H1 (cell line): Measurements from ENCODE around the gene KCNE5. TPM values are rescaled to one million over a fixed set of nuclear protein-coding genes. Genes with fewer than 3 reads are reported as not detected.

ENCODE experiments used
- CTCF ChIA-PET: fragments of 300-600 bp; sonication (Branson Sonifier 250); formaldehyde crosslinking; loops from one replicate; lab custom pipeline; 2021; ENCODE audit not compliant: partially characterized antibody; lab: Charles Lee
- POLR2A ChIA-PET: fragments of 300-600 bp; sonication (Branson Sonifier 250); formaldehyde crosslinking; loops from one replicate; lab custom pipeline; 2021; ENCODE audit warnings: inconsistent platforms; ENCODE audit not compliant: partially characterized antibody; lab: Charles Lee
- DNase-seq, 2 experiments: peaks; one replicate each; pipeline versions ENCODE4 v3.0.0 to v3.0.0-alpha.2; 2010 to 2022; ENCODE audit warnings: low spot score in 2 of 2, low read depth in 1 of 2, mixed read lengths in 1 of 2
- FAIRE-seq: peaks from 2 replicates; lab custom pipeline; 2011; peaks lifted over from hg19 to GRCh38; lab: Jason Lieb, UNC
- H2AFZ ChIP-seq: 2 replicates; pipeline ENCODE4 v1.8.1; 2012; ENCODE audit warnings: low read length, inconsistent platforms
- H2AK5ac ChIP-seq: 2 replicates; pipeline ENCODE4 v1.6.1; 2013; ENCODE audit warnings: low read depth, low read length
- H2BK120ac ChIP-seq: replicated peaks from 2 replicates; pipeline ENCODE3; 2013; ENCODE audit warnings: low read depth, low read length, inconsistent platforms
- H2BK12ac ChIP-seq: 2 replicates; pipeline ENCODE4 v1.6.1; 2013; ENCODE audit warnings: low read depth, low read length
- H2BK15ac ChIP-seq: 2 replicates; pipeline ENCODE4 v1.6.1; 2013; ENCODE audit warnings: low read length
- H2BK20ac ChIP-seq: 2 replicates; pipeline ENCODE4 v1.6.1; 2013; ENCODE audit warnings: low read length
- H2BK5ac ChIP-seq: 2 replicates; pipeline ENCODE4 v1.6.1; 2013; ENCODE audit warnings: low read depth, low read length
- H3K14ac ChIP-seq: 2 replicates; pipeline ENCODE4 v1.6.1; 2013; ENCODE audit warnings: inconsistent platforms; ENCODE audit not compliant: insufficient read length
- H3K18ac ChIP-seq: 2 replicates; pipeline ENCODE4 v1.6.1; 2013; ENCODE audit warnings: low read length; ENCODE audit errors: extremely low read depth
- H3K23ac ChIP-seq: 2 replicates; pipeline ENCODE4 v1.6.1; 2013; ENCODE audit warnings: inconsistent platforms; ENCODE audit not compliant: insufficient read length
- H3K23me2 ChIP-seq: 2 replicates; pipeline ENCODE4 v1.6.1; 2013; ENCODE audit warnings: low read depth, low read length
- H3K27ac ChIP-seq: 2 replicates; pipeline ENCODE4 v1.6.1; 2011; ENCODE audit warnings: low read depth, low read length, inconsistent platforms
- H3K27me3 ChIP-seq, 4 experiments: replicated peaks in 1 of 4; 1 replicate in 1 of 4; 2 replicates in 3 of 4; pipeline versions ENCODE4 v1.6.1 to v1.8.1; 2011 to 2013; ENCODE audit warnings: low read length in 3 of 4, mild to moderate bottlenecking in 3 of 4, inconsistent platforms in 2 of 4, mixed read lengths in 2 of 4, moderate library complexity in 1 of 4; ENCODE audit not compliant: control insufficient read depth in 3 of 4, insufficient read depth in 3 of 4; ENCODE audit errors: extremely low read depth in 1 of 4
- H3K36me3 ChIP-seq, 4 experiments: 2 replicates each; pipeline versions ENCODE4 v1.6.1 to v1.8.1; 2011 to 2013; ENCODE audit warnings: mild to moderate bottlenecking in 4 of 4, low read length in 3 of 4, moderate library complexity in 2 of 4, control low read depth in 1 of 4, inconsistent platforms in 1 of 4; ENCODE audit not compliant: insufficient read depth in 4 of 4, control insufficient read depth in 2 of 4
- H3K4ac ChIP-seq: replicated peaks from 2 replicates; pipeline ENCODE3; 2013; ENCODE audit warnings: low read length, low read depth, mixed read lengths, inconsistent platforms; ENCODE audit not compliant: insufficient read length
- H3K4me1 ChIP-seq, 4 experiments: replicated peaks in 1 of 4; 1 replicate in 1 of 4; 2 replicates in 3 of 4; pipeline versions ENCODE4 v1.6.1 to v1.8.1; 2011 to 2013; ENCODE audit warnings: low read length in 3 of 4, inconsistent platforms in 2 of 4, mixed read lengths in 1 of 4; ENCODE audit not compliant: insufficient read depth in 4 of 4, control insufficient read depth in 3 of 4
- H3K4me2 ChIP-seq, 2 experiments: 2 replicates each; pipeline versions ENCODE4 v1.6.1 to v1.8.1; 2011 to 2013; ENCODE audit warnings: low read depth in 2 of 2, low read length in 2 of 2, control low read depth in 1 of 2, inconsistent platforms in 1 of 2, mild to moderate bottlenecking in 1 of 2; ENCODE audit not compliant: insufficient read depth in 1 of 2
- H3K4me3 ChIP-seq, 4 experiments: fragments of 200-600, 300-600 bp in 1 of 4; sonication (generic), shearing (Covaris generic), sonication (Bioruptor Twin) in 1 of 4; 2 replicates each; pipeline versions ENCODE4 v1.5.1 to v1.8.1; 2011 to 2016; ENCODE audit warnings: low read length in 4 of 4, low read depth in 3 of 4, control low read depth in 2 of 4, inconsistent platforms in 2 of 4, mild to moderate bottlenecking in 2 of 4, mixed read lengths in 1 of 4, moderate library complexity in 1 of 4; ENCODE audit not compliant: insufficient read depth in 2 of 4; ENCODE audit errors: extremely low read depth in 1 of 4
- H3K56ac ChIP-seq: replicated peaks from 2 replicates; pipeline ENCODE3; 2013; ENCODE audit warnings: low read depth, mild to moderate bottlenecking, mixed read lengths, low read length, inconsistent platforms; ENCODE audit not compliant: insufficient read length
- H3K79me1 ChIP-seq: 2 replicates; pipeline ENCODE4 v1.6.1; 2013; ENCODE audit warnings: low read depth, low read length, control low read depth
- H3K79me2 ChIP-seq, 2 experiments: 2 replicates each; pipeline versions ENCODE4 v1.6.1 to v1.8.1; 2012 to 2013; ENCODE audit warnings: low read length in 2 of 2, mild to moderate bottlenecking in 2 of 2, inconsistent platforms in 1 of 2; ENCODE audit not compliant: insufficient read depth in 2 of 2, control insufficient read depth in 1 of 2
- H3K9ac ChIP-seq, 4 experiments: replicated peaks in 1 of 4; 1 replicate in 1 of 4; 2 replicates in 3 of 4; pipeline versions ENCODE4 v1.6.1 to v1.8.1; 2011 to 2013; ENCODE audit warnings: low read depth in 3 of 4, low read length in 3 of 4, control low read depth in 2 of 4, mild to moderate bottlenecking in 2 of 4, moderate library complexity in 2 of 4, inconsistent platforms in 1 of 4; ENCODE audit errors: extremely low read depth in 1 of 4
- H3K9me3 ChIP-seq, 2 experiments: 2 replicates each; pipeline versions ENCODE4 v1.6.1 to v1.8.1; 2012 to 2013; ENCODE audit warnings: mild to moderate bottlenecking in 2 of 2, moderate library complexity in 2 of 2, control low read depth in 1 of 2, inconsistent platforms in 1 of 2, low read depth in 1 of 2, low read length in 1 of 2, mixed read lengths in 1 of 2; ENCODE audit not compliant: insufficient read depth in 2 of 2
- H4K20me1 ChIP-seq, 2 experiments: replicated peaks in 1 of 2; 2 replicates each; pipeline versions ENCODE3 to v1.8.1; 2011 to 2013; ENCODE audit warnings: inconsistent platforms in 2 of 2, low read length in 2 of 2, mild to moderate bottlenecking in 1 of 2; ENCODE audit not compliant: insufficient read depth in 2 of 2, control insufficient read depth in 1 of 2
- H4K5ac ChIP-seq: 2 replicates; pipeline ENCODE4 v1.6.1; 2013; ENCODE audit warnings: low read length, low read depth, mixed read lengths, inconsistent platforms; ENCODE audit not compliant: insufficient read length
- H4K8ac ChIP-seq: 2 replicates; pipeline ENCODE4 v1.8.0; 2013; ENCODE audit warnings: mild to moderate bottlenecking, moderate library complexity, low read length, inconsistent platforms; ENCODE audit not compliant: insufficient read depth; ENCODE audit errors: extremely low read depth
- H4K91ac ChIP-seq: replicated peaks from 2 replicates; pipeline ENCODE3; 2013; ENCODE audit warnings: low read length, mixed read lengths, inconsistent platforms; ENCODE audit not compliant: insufficient read length
- ATF2 ChIP-seq: IDR thresholded peaks from 2 replicates; pipeline ENCODE4 v1.6.1; 2012; ENCODE audit warnings: low read length, inconsistent platforms
- CTCF ChIP-seq, 3 experiments: IDR thresholded peaks; 1 replicate in 2 of 3; 2 replicates in 1 of 3; pipeline versions ENCODE4 v1.5.1 to v1.6.1; 2011; ENCODE audit warnings: low read length in 3 of 3, mild to moderate bottlenecking in 3 of 3, inconsistent platforms in 2 of 3, low read depth in 1 of 3, moderate library complexity in 1 of 3; ENCODE audit not compliant: insufficient read depth in 1 of 3; ENCODE audit errors: control extremely low read depth in 1 of 3
- FOSL1 ChIP-seq: IDR thresholded peaks from 2 replicates; pipeline ENCODE4 v1.6.1; 2011; ENCODE audit warnings: mild to moderate bottlenecking, low read depth, low read length, moderate library complexity; ENCODE audit not compliant: insufficient read depth
- HDAC2 ChIP-seq, 2 experiments: fragments of 300-600 bp in 1 of 2; sonication (generic) in 1 of 2; IDR thresholded peaks; 2 replicates each; pipeline ENCODE4 v1.6.1; 2011 to 2012; ENCODE audit warnings: low read depth in 2 of 2, low read length in 2 of 2, mild to moderate bottlenecking in 2 of 2, moderate library complexity in 2 of 2, borderline replicate concordance in 1 of 2, inconsistent platforms in 1 of 2
- RAD21 ChIP-seq, 2 experiments: IDR thresholded peaks in 1 of 2; conservative IDR thresholded peaks in 1 of 2; 2 replicates each; pipeline ENCODE4 v1.6.1; 2011; ENCODE audit warnings: low read depth in 2 of 2, low read length in 2 of 2, improper control_type of control experiment in 1 of 2, inconsistent platforms in 1 of 2, mild to moderate bottlenecking in 1 of 2, moderate library complexity in 1 of 2
- TAF1 ChIP-seq: IDR thresholded peaks from 2 replicates; pipeline ENCODE4 v1.6.1; 2011; ENCODE audit warnings: mild to moderate bottlenecking, low read depth, low read length
- TEAD4 ChIP-seq: IDR thresholded peaks from 2 replicates; pipeline ENCODE4 v1.6.1; 2012; ENCODE audit warnings: low read depth, low read length, inconsistent platforms, mixed read lengths
- WGBS, 2 experiments: shearing (Covaris generic) in 1 of 2; methylation state at CpG; one replicate each; pipeline versions ENCODE4 v1.1.6 to v1.1.7; 2013 to 2015; ENCODE audit warnings: low lambda C conversion rate in 2 of 2, mixed read lengths in 2 of 2, inconsistent platforms in 1 of 2, low coverage in 1 of 2, missing lambda C conversion rate in 1 of 2; ENCODE audit not compliant: insufficient replicate concordance in 2 of 2, insufficient coverage in 1 of 2, insufficient read length in 1 of 2; ENCODE audit errors: extremely low coverage in 1 of 2, missing lambda C conversion rate in 1 of 2; 5-methylcytosine and 5-hydroxymethylcytosine counted together
- polyA plus RNA-seq, 7 experiments: library from polyadenylated mRNA; depleted of rRNA in 3 of 7; stranded (reverse) in 5 of 7; unstranded in 2 of 7; fragments of >200 nt in 5 of 7; fragments of 200-250 nt in 2 of 7; gene quantifications; 1 replicate in 5 of 7; 2 replicates in 1 of 7; 4 replicates in 1 of 7; pipeline versions ENCODE4 v1.2.1 to v1.2.3, GENCODE V29; 2011 to 2013; ENCODE audit warnings: missing spikeins in 2 of 7, mixed read lengths in 2 of 7
- total RNA-seq: library from RNA; stranded (reverse); fragmentation: NEBNext Ultra II Directional; extraction: Animal tissue kit (Norgen Biotek cat#: 25700); gene quantifications from 2 replicates; pipeline ENCODE4 v1.2.1, GENCODE V29; 2021

Gene KCNE5
- total and polyA plus RNA-seq, 2 of the 8 experiments (the other 6 are each of a cell fraction or from before 2014, with no cell fraction given) = 3.6 to 5.9 TPM

GRCh38 chrX:109632906-109633504 is 8.0 kb upstream of the KCNE5 start:
- Histone ChIP-seq H2BK12ac (no peak overlapping the region), H2AK5ac (no peak overlapping the region), H3K14ac (no peak overlapping the region), H3K27ac (no peak overlapping the region), H2AFZ (no peak overlapping the region), H3K23ac (no peak overlapping the region), H2BK15ac (no peak overlapping the region), H4K91ac (no peak overlapping the region), H3K79me2 (no peaks in the 10 kb centered on the region), H3K36me3 (no peaks in the 10 kb centered on the region), H3K4me1 (no peaks in the 10 kb centered on the region), H3K23me2 (no peaks in the 10 kb centered on the region), H3K9me3 (no peaks in the 10 kb centered on the region), H3K79me1 (no peaks in the 10 kb centered on the region), H4K20me1 (no peaks in the 10 kb centered on the region), H3K4me3 (no peak overlapping the region), H2BK20ac (no peak overlapping the region), H3K9ac (no peak overlapping the region), H4K8ac (no peak overlapping the region), H2BK120ac (no peak overlapping the region), H3K18ac (no peak overlapping the region), H4K5ac (no peak overlapping the region), H3K4ac (no peak overlapping the region), H3K56ac (no peak overlapping the region), H2BK5ac (no peak overlapping the region), H3K27me3 (no peaks in the 10 kb centered on the region)
- ChIA-PET POLR2A (interaction anchor here (0.7 kb wide), 1 partner anchor 97 kb away, joined by 3 read pairs; the partner anchor contains the start of gene NXT2), CTCF (interaction anchor here (0.8 to 5.3 kb wide), 13 partner anchors 8 to 258 kb away, joined by 3 to 110 read pairs (median 5); partner anchors contain the start of genes GUCY2F and KCNE5)
- no peak for FAIRE-seq
- 50% methylated on average over 5 of the region's 5 CpGs; no CpG with 5 or more reads in 1 of the 2 experiments for WGBS, 2 experiments
- no peak for DNase-seq
- TF ChIP-seq TAF1 (no peak), HDAC2 (IDR thresholded peaks at IDR 0.05; ENCODE audit: borderline replicate concordance in 1 of 2, low read depth in 2 of 2, low read length in 2 of 2) (no peak), RAD21 (IDR thresholded peaks at IDR 0.05 in 1 of 2, conservative IDR thresholded peaks at IDR 0.05 in 1 of 2; ENCODE audit: low read depth in 2 of 2, low read length in 2 of 2) (peak; percentile 67 to 72), CTCF (IDR thresholded peaks at IDR 0.05; ENCODE audit: control extremely low read depth in 1 of 3, insufficient read depth in 1 of 3, low read depth in 1 of 3, low read length in 3 of 3) (peak in 2 of 3 experiments; percentile 23 to 64; a peak in 3 of 4 replicates), TEAD4 (no peak), ATF2 (no peak), FOSL1 (no peak)
- TF ChIP-seq, all 59 proteins: peak for 2
- H3K4me2 ChIP-seq = no peak overlapping the region
